Endothelial cell of umbilical vein (primary cell): ENCODE data around the gene ACOX3. TPM values are rescaled to one million over a fixed set of nuclear protein-coding genes. Genes with fewer than 3 reads are reported as not detected.

ENCODE experiments used
- BruUV-seq: library from RNA; stranded (reverse); fragments of 400-500 nt; replicated peaks from 2 replicates; lab custom pipeline; 2021; lab: Mats Ljungman, UMichigan
- CTCF ChIA-PET: fragments of 300-600, 350-600 bp; sonication (Branson Sonifier 250); formaldehyde crosslinking; loops from one replicate; lab custom pipeline; 2021; ENCODE audit warnings: antibody characterized with exemption, inconsistent platforms; lab: Charles Lee
- POLR2A ChIA-PET: fragments of 300-600, 350-600 bp; sonication (Branson Sonifier 250); formaldehyde crosslinking; loops from one replicate; lab custom pipeline; 2021; ENCODE audit warnings: antibody characterized with exemption, inconsistent platforms; lab: Charles Lee
- DNase-seq: peaks from one replicate; pipeline ENCODE4 v3.0.0-alpha.2; 2011; ENCODE audit warnings: low read depth, low spot score
- FAIRE-seq: peaks from 2 replicates; lab custom pipeline; 2011; peaks lifted over from hg19 to GRCh38; lab: Jason Lieb, UNC
- H2AFZ ChIP-seq: 2 replicates; pipeline ENCODE4 v1.6.0; 2012; ENCODE audit warnings: low read depth, low read length, control low read depth, inconsistent platforms
- H3K27ac ChIP-seq: 2 replicates; pipeline ENCODE4 v1.5.1; 2011; ENCODE audit warnings: low read depth, mild to moderate bottlenecking, control low read depth, low read length, moderate library complexity; ENCODE audit not compliant: insufficient read depth
- H3K27me3 ChIP-seq, 2 experiments: 2 replicates each; pipeline versions ENCODE4 v1.6.0 to v1.6.1; 2011; ENCODE audit warnings: low read length in 2 of 2, mixed read lengths in 1 of 2; ENCODE audit not compliant: control insufficient read depth in 2 of 2, insufficient read depth in 2 of 2
- H3K36me3 ChIP-seq, 2 experiments: 2 replicates in 1 of 2; 3 replicates in 1 of 2; pipeline ENCODE4 v1.5.1; 2011; ENCODE audit warnings: low read length in 2 of 2, mild to moderate bottlenecking in 1 of 2, moderate library complexity in 1 of 2; ENCODE audit not compliant: control insufficient read depth in 2 of 2, insufficient read depth in 2 of 2; ENCODE audit errors: extremely low read depth in 1 of 2
- H3K4me1 ChIP-seq: 3 replicates; pipeline ENCODE4 v1.5.1; 2011; ENCODE audit warnings: mild to moderate bottlenecking, low read length; ENCODE audit not compliant: control insufficient read depth, insufficient read depth; ENCODE audit errors: extremely low read depth
- H3K4me2 ChIP-seq: 2 replicates; pipeline ENCODE4 v1.6.1; 2011; ENCODE audit warnings: low read length, control low read depth, mixed read lengths; ENCODE audit not compliant: insufficient read depth
- H3K4me3 ChIP-seq, 3 experiments: fragments of 200-600 bp in 1 of 3; sonication (generic), shearing (Covaris generic) in 1 of 3; replicated peaks in 1 of 3; 2 replicates each; pipeline ENCODE4 v1.5.1; 2011 to 2016; ENCODE audit warnings: control low read depth in 3 of 3, low read length in 3 of 3, mild to moderate bottlenecking in 2 of 3, inconsistent platforms in 1 of 3, low read depth in 1 of 3, moderate library complexity in 1 of 3; ENCODE audit not compliant: insufficient read depth in 1 of 3
- H3K79me2 ChIP-seq: 2 replicates; pipeline ENCODE4 v1.6.0; 2012; ENCODE audit warnings: low read length, inconsistent platforms; ENCODE audit not compliant: control insufficient read depth, insufficient read depth
- H3K9ac ChIP-seq: replicated peaks from 2 replicates; pipeline ENCODE3; 2011; ENCODE audit warnings: low read length, control low read depth; ENCODE audit not compliant: insufficient read depth; ENCODE audit errors: extremely low read depth
- H3K9me1 ChIP-seq: replicated peaks from 3 replicates; pipeline ENCODE4 v1.6.0; 2011; ENCODE audit warnings: mild to moderate bottlenecking, low read length; ENCODE audit not compliant: control insufficient read depth, insufficient read depth; ENCODE audit errors: extremely low read depth
- H3K9me3 ChIP-seq: replicated peaks from 2 replicates; pipeline ENCODE4 v1.5.1; 2012; ENCODE audit warnings: low read length, inconsistent platforms; ENCODE audit not compliant: control insufficient read depth, insufficient read depth
- H4K20me1 ChIP-seq: replicated peaks from 2 replicates; pipeline ENCODE3; 2011; ENCODE audit warnings: mild to moderate bottlenecking, low read length; ENCODE audit not compliant: control insufficient read depth, insufficient read depth; ENCODE audit errors: extremely low read depth
- EZH2 ChIP-seq: IDR thresholded peaks from 2 replicates; pipeline ENCODE4 v1.6.1; 2012; ENCODE audit warnings: borderline replicate concordance, low read depth, mild to moderate bottlenecking, moderate library complexity, low read length, inconsistent platforms; ENCODE audit not compliant: severe bottlenecking
- FOS ChIP-seq: IDR thresholded peaks from 2 replicates; pipeline ENCODE4 v1.6.1; 2011; ENCODE audit warnings: mild to moderate bottlenecking, low read length, moderate library complexity, borderline replicate concordance; ENCODE audit not compliant: insufficient read depth
- MAX ChIP-seq: IDR thresholded peaks from 2 replicates; pipeline ENCODE4 v1.6.1; 2011; ENCODE audit not compliant: insufficient read depth, insufficient read length
- MYC ChIP-seq: IDR thresholded peaks from one replicate; pipeline ENCODE4 v1.6.1; 2011; ENCODE audit warnings: mild to moderate bottlenecking, low read depth, low read length
- POLR2AphosphoS5 ChIP-seq: IDR thresholded peaks from 2 replicates; pipeline ENCODE4 v1.6.1; 2012; ENCODE audit warnings: low read depth, mild to moderate bottlenecking, control low read depth, low read length, moderate library complexity; ENCODE audit not compliant: insufficient read depth
- dilution Hi-C: fragments of 300-500 bp; cut with MboI; formaldehyde crosslinking; loops from one replicate; pipeline ENCODE4 v1.15.0; 2019; ENCODE audit warnings: low sequenced_read_pairs; ENCODE audit not compliant: extremely low pct_ligation_motif_present
- intact Hi-C: fragments of 100-400 bp; cut with micrococcal nuclease; formaldehyde crosslinking; loops from one replicate; pipeline ENCODE4 v1.10.0; 2022
- polyA plus RNA-seq, 4 experiments: library from polyadenylated mRNA; depleted of rRNA in 3 of 4; stranded (reverse) in 3 of 4; unstranded in 1 of 4; fragments of >200 nt; gene quantifications; 2 replicates each; pipeline versions ENCODE4 v1.2.1 to v1.2.3, GENCODE V29; 2011 to 2012; ENCODE audit warnings: missing spikeins in 1 of 4
- total RNA-seq: library from RNA; stranded (reverse); gene quantifications from 2 replicates; pipeline ENCODE4 v1.2.3, GENCODE V29; 2021
- TF ChIP-seq, protein P1 (sequence below), 2 donors: IDR thresholded peaks; 1 replicate in 1 of 2; 2 replicates in 1 of 2; pipeline ENCODE4 v1.5.1; 2011; ENCODE audit warnings: low read length in 2 of 2, mild to moderate bottlenecking in 2 of 2, moderate library complexity in 2 of 2, control low read depth in 1 of 2, inconsistent platforms in 1 of 2, low read depth in 1 of 2; ENCODE audit not compliant: insufficient read depth in 1 of 2; ENCODE audit errors: extremely low read depth in 1 of 2

Gene ACOX3
- total and polyA plus RNA-seq, 2 donors (not counting 3 experiments of a cell fraction or from before 2014, with no cell fraction given): 13.0 to 26.3 TPM

DNA sequence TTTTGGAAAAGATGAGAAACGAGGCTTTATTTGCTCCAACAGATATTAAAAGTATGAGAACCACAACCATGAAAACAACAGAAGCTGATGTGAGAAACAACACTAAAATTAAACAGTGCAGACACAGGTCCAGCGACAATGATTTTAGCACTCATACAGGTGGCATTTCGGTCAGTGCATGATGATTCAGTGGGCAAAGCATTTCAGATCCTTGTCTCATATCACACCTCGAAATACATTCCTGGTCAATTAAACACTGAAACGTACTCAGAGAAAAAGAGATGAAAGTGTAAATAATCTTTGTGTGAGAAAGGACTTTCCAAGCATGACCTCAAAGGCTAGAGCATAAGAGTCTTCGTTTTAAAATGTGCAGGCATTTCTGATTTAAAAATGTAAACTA is 85.2 kb downstream of the ACOX3 start:
- Histone ChIP-seq H3K9me3 (no peaks in the 10 kb centered on the region), H3K4me3 (no peak overlapping the region), H3K9ac (no peak overlapping the region), H4K20me1 (no peaks in the 10 kb centered on the region), H3K4me1 (no peaks in the 10 kb centered on the region), H3K36me3 (no peaks in the 10 kb centered on the region), H3K27me3 (peaks cover 5 to 9% of the 10 kb centered on the region in 2 experiments), H3K27ac (no peak overlapping the region), H3K4me2 (no peak overlapping the region), H3K79me2 (no peaks in the 10 kb centered on the region), H2AFZ (no peak overlapping the region), H3K9me1 (no peaks in the 10 kb centered on the region)
- no TSS peak for BruUV-seq
- no peak for FAIRE-seq
- ChIA-PET POLR2A (no interaction called here), CTCF (no interaction called here)
- DNase-seq: no peak
- no peak for TF ChIP-seq MYC
- TF ChIP-seq MAX: no peak
- no peak for TF ChIP-seq FOS
- no peak for TF ChIP-seq POLR2AphosphoS5
- TF ChIP-seq EZH2: no peak
- TF ChIP-seq, protein P1, sequence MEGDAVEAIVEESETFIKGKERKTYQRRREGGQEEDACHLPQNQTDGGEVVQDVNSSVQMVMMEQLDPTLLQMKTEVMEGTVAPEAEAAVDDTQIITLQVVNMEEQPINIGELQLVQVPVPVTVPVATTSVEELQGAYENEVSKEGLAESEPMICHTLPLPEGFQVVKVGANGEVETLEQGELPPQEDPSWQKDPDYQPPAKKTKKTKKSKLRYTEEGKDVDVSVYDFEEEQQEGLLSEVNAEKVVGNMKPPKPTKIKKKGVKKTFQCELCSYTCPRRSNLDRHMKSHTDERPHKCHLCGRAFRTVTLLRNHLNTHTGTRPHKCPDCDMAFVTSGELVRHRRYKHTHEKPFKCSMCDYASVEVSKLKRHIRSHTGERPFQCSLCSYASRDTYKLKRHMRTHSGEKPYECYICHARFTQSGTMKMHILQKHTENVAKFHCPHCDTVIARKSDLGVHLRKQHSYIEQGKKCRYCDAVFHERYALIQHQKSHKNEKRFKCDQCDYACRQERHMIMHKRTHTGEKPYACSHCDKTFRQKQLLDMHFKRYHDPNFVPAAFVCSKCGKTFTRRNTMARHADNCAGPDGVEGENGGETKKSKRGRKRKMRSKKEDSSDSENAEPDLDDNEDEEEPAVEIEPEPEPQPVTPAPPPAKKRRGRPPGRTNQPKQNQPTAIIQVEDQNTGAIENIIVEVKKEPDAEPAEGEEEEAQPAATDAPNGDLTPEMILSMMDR (IDR thresholded peaks at IDR 0.05; ENCODE audit: extremely low read depth in 1 of 2, insufficient read depth in 1 of 2, low read depth in 1 of 2, low read length in 2 of 2): no peak
- intact Hi-C loops (no loop called here), dilution Hi-C loops (no loop called here)
